ENCODE results near the gene PPP1R3F.

Gene PPP1R3F

DNA sequence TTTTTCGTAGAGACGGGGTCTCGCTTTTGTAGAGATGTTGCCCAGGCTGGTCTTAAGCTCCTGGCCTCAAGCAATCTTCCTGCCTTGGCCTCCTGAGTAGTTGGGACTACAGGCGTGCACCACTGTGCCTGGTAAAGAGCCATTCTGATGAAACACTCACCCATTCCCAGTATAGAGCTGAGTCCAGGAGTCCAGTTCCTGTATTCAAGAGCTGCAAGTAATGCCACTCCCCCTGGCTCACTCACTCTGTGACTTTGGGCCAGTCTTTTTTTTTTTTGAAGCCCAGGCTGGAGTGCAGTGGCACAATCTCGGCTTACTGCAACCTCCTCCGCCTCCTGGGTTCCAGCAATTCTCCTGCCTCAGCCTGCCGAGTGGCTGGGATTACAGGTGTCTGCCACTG lies 30.9 kb upstream of the PPP1R3F start:
- TF ChIP-seq, protein P1, sequence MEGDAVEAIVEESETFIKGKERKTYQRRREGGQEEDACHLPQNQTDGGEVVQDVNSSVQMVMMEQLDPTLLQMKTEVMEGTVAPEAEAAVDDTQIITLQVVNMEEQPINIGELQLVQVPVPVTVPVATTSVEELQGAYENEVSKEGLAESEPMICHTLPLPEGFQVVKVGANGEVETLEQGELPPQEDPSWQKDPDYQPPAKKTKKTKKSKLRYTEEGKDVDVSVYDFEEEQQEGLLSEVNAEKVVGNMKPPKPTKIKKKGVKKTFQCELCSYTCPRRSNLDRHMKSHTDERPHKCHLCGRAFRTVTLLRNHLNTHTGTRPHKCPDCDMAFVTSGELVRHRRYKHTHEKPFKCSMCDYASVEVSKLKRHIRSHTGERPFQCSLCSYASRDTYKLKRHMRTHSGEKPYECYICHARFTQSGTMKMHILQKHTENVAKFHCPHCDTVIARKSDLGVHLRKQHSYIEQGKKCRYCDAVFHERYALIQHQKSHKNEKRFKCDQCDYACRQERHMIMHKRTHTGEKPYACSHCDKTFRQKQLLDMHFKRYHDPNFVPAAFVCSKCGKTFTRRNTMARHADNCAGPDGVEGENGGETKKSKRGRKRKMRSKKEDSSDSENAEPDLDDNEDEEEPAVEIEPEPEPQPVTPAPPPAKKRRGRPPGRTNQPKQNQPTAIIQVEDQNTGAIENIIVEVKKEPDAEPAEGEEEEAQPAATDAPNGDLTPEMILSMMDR (conservative IDR thresholded peaks at IDR 0.05; ENCODE audit: low read length), result no peak
- no peak overlapping the region for H3K4me3 ChIP-seq (ENCODE audit: low read length)
- no peak for DNase-seq (ENCODE audit: low read depth)

- no peak overlapping the region for H3K4me3 ChIP-seq (ENCODE audit: low read length)
- DNase-seq (ENCODE audit: low read depth), result no peak
- TF ChIP-seq, protein P1 (conservative IDR thresholded peaks at IDR 0.05; ENCODE audit: low read length), result no peak
Measured at GRCh38 chrX:49242545-49243066, 27.0 kb upstream of the PPP1R3F start.

DNA sequence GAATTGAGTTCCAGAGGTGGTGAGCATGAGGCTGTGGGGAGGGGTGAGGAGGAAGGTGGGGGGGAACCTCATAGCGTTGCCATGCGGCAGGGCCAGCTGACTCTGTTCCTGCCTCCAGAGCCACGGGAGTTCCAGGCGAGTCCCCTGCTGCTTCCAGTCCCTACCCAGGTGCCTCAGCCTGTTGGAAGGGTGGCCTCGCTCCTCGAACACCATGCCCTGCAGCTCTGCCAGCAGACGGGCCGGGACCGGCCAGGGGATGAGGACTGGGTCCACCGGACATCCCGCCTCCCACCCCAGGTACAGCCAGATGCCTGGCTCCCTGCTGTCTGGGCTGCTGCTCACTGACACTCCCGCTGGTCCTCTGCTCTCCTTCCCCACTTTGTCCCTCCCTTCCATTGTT lies 26.4 kb upstream of the PPP1R3F start:
- TF ChIP-seq, protein P1 (conservative IDR thresholded peaks at IDR 0.05; ENCODE audit: low read length), result no peak
- H3K4me3 ChIP-seq (ENCODE audit: low read length), result no peak overlapping the region
- DNase-seq (ENCODE audit: low read depth), result no peak

- no peak for DNase-seq (ENCODE audit: low read depth)
Measured at GRCh38 chrX:49244207-49244606, 25.4 kb upstream of the PPP1R3F start.

GRCh38 chrX:49246541-49246940 lies 23.1 kb upstream of the PPP1R3F start:
- no peak overlapping the region for H3K4me3 ChIP-seq (ENCODE audit: low read length)
- DNase-seq (ENCODE audit: low read depth), result no peak
- TF ChIP-seq, protein P1 (conservative IDR thresholded peaks at IDR 0.05; ENCODE audit: low read length), result no peak

More at GRCh38 chrX:49244207-49244606, 25.4 kb upstream of the PPP1R3F start:
- TF ChIP-seq, protein P1 (conservative IDR thresholded peaks at IDR 0.05; ENCODE audit: low read length), result no peak
- H3K4me3 ChIP-seq (ENCODE audit: low read length), result no peak overlapping the region

- DNase-seq (ENCODE audit: low read depth), result no peak
- TF ChIP-seq, protein P1 (conservative IDR thresholded peaks at IDR 0.05; ENCODE audit: low read length), result no peak
- H3K4me3 ChIP-seq (ENCODE audit: low read length), result no peak overlapping the region
Measured at GRCh38 chrX:49247346-49247745, 22.2 kb upstream of the PPP1R3F start.

DNA sequence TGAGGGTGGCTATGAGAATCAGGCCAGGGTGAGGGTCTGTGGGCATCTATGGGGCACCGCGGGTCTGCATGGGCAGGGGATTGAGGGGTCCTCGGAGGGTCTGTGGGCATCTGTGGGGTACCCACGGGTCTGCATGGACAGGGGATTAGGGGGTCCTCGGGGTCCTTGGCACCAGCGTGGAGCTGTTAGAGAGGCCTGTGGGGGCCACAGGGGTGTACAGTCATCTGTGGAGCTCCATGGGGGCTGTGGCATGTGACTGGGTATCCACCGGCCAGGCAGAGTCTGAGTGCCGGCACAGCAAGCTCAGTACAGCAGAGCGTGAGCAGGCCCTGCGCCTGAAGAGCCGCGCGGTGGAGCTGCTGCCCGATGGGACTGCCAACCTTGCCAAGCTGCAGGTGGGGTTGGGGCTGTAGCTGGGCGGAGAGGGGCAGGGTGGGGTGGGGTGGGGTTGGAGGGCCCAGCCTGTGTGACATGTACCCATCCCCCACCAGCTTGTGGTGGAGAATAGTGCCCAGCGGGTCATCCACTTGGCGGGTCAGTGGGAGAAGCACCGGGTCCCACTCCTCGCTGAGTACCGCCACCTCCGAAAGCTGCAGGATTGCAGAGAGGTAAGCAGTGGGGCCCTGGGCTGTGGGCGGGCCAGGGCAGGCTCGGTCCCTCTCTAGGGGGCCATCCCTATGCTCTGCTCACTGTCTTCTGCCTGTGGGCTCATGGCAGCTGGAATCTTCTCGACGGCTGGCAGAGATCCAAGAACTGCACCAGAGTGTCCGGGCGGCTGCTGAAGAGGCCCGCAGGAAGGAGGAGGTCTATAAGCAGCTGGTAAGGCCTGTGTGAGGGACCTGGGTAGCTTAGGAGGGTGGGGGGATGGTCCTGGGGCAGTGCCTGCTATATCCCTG lies 21.4 kb upstream of the PPP1R3F start:
- DNase-seq (ENCODE audit: low read depth), result no peak
- TF ChIP-seq, protein P1 (conservative IDR thresholded peaks at IDR 0.05; ENCODE audit: low read length), result no peak
- no peak overlapping the region for H3K4me3 ChIP-seq (ENCODE audit: low read length)
